Measurements from ENCODE around the gene SPATA22. TPM values are rescaled to one million over a fixed set of nuclear protein-coding genes. Genes with fewer than 3 reads are reported as not detected.

The SPATA22 gene
- total RNA-seq, 1 experiment from 2014 or later: not detected

- CTCF ChIA-PET: no interaction called here
- ATAC-seq: no peak
- Histone ChIP-seq H3K9ac (ENCODE audit: low read length) (no peak overlapping the region), H3F3A (ENCODE audit: low read length, unreplicated experiment) (no peaks in the 10 kb centered on the region), H2AFZ (ENCODE audit: low read length) (no peak overlapping the region), H3K27me3 (ENCODE audit: low read length) (peaks cover 36% of the 10 kb centered on the region), H3K9me3 (ENCODE audit: low read length) (no peaks in the 10 kb centered on the region), H3K4me1 (ENCODE audit: insufficient read depth, low read length) (no peaks in the 10 kb centered on the region), H3K79me2 (ENCODE audit: low read length) (no peaks in the 10 kb centered on the region), H3K4me2 (ENCODE audit: low read length) (no peak overlapping the region), H3K36me3 (ENCODE audit: low read depth, low read length) (no peaks in the 10 kb centered on the region), H3K27ac (ENCODE audit: low read length) (no peak overlapping the region), H3K9me2 (replicated peaks; ENCODE audit: low read length) (no peaks in the 10 kb centered on the region), H3K4me3 (ENCODE audit: low read length) (no peak overlapping the region), H4K20me1 (ENCODE audit: low read length) (no peaks in the 10 kb centered on the region)
- POLR2A ChIA-PET (ENCODE audit: unreplicated experiment): no interaction called here
- intact Hi-C loops (cut with micrococcal nuclease): no loop called here
- no peak for DNase-seq
- no TSS peak for BruUV-seq (replicated peaks)
- TF ChIP-seq CTCF (conservative IDR thresholded peaks at IDR 0.05; ENCODE audit: low read depth, low read length) (no peak), EZH2phosphoT487 (IDR thresholded peaks at IDR 0.05; ENCODE audit: borderline replicate concordance, low read length) (no peak), EZH2 (IDR thresholded peaks at IDR 0.05; ENCODE audit: low read length, unreplicated experiment) (no peak)
Observed at GRCh38 chr17:3479988-3480387, 8.4 kb upstream of the SPATA22 start.

GRCh38 chr17:3475812-3476610 lies 4.4 kb upstream of the SPATA22 start, which contains the start of gene ASPA:
Gene ASPA (plus strand): TSS chr17:3475997. CDS start chr17:3476160, 163 bp downstream.
- ChIA-PET POLR2A (ENCODE audit: unreplicated experiment) (no interaction called here), CTCF (no interaction called here)
- Histone ChIP-seq H3K9me2 (replicated peaks; ENCODE audit: low read length) (no peaks in the 10 kb centered on the region), H3K4me1 (ENCODE audit: insufficient read depth, low read length) (no peaks in the 10 kb centered on the region), H3K9me3 (ENCODE audit: low read length) (no peaks in the 10 kb centered on the region), H3K27me3 (ENCODE audit: low read length) (peaks cover 28% of the 10 kb centered on the region), H3K36me3 (ENCODE audit: low read depth, low read length) (no peaks in the 10 kb centered on the region), H3K4me3 (ENCODE audit: low read length) (no peak within 1 kb of the TSS), H4K20me1 (ENCODE audit: low read length) (no peaks in the 10 kb centered on the region), H3K9ac (ENCODE audit: low read length) (no peak within 1 kb of the TSS), H3F3A (ENCODE audit: low read length, unreplicated experiment) (no peaks in the 10 kb centered on the region), H3K79me2 (ENCODE audit: low read length) (no peaks in the 10 kb centered on the region), H3K27ac (ENCODE audit: low read length) (no peak within 1 kb of the TSS), H3K4me2 (ENCODE audit: low read length) (no peak within 1 kb of the TSS), H2AFZ (ENCODE audit: low read length) (no peak within 1 kb of the TSS)
- ATAC-seq (no peak), DNase-seq (no peak)
- BruUV-seq (replicated peaks): no TSS peak
- no peak for TF ChIP-seq EZH2 (IDR thresholded peaks at IDR 0.05; ENCODE audit: low read length, unreplicated experiment)
- TF ChIP-seq EZH2phosphoT487 (IDR thresholded peaks at IDR 0.05; ENCODE audit: borderline replicate concordance, low read length): no peak
- TF ChIP-seq CTCF (conservative IDR thresholded peaks at IDR 0.05; ENCODE audit: low read depth, low read length): no peak
- intact Hi-C loops (cut with micrococcal nuclease): no loop called here

GRCh38 chr17:3475251-3475685 lies 3.6 kb upstream of the SPATA22 start:
- no peaks in the 10 kb centered on the region for H3K79me2 ChIP-seq (ENCODE audit: low read length)
- H2AFZ ChIP-seq (ENCODE audit: low read length): no peak overlapping the region
- ChIA-PET POLR2A (ENCODE audit: unreplicated experiment) (no interaction called here), CTCF (no interaction called here)
- no peak overlapping the region for H3K4me2 ChIP-seq (ENCODE audit: low read length)
- no peaks in the 10 kb centered on the region for H3F3A ChIP-seq (ENCODE audit: low read length, unreplicated experiment)
- no peaks in the 10 kb centered on the region for H3K9me3 ChIP-seq (ENCODE audit: low read length)
- ATAC-seq (no peak), DNase-seq (no peak)
- no peak overlapping the region for H3K9ac ChIP-seq (ENCODE audit: low read length)
- H3K36me3 ChIP-seq (ENCODE audit: low read depth, low read length): no peaks in the 10 kb centered on the region
- peaks cover 20% of the 10 kb centered on the region for H3K27me3 ChIP-seq (ENCODE audit: low read length)
- BruUV-seq (replicated peaks): no TSS peak
- H3K27ac ChIP-seq (ENCODE audit: low read length): no peak overlapping the region
- no peaks in the 10 kb centered on the region for H3K4me1 ChIP-seq (ENCODE audit: insufficient read depth, low read length)
- no peak overlapping the region for H3K4me3 ChIP-seq (ENCODE audit: low read length)
- intact Hi-C loops (cut with micrococcal nuclease): no loop called here
- TF ChIP-seq EZH2phosphoT487 (IDR thresholded peaks at IDR 0.05; ENCODE audit: borderline replicate concordance, low read length) (no peak), EZH2 (IDR thresholded peaks at IDR 0.05; ENCODE audit: low read length, unreplicated experiment) (no peak), CTCF (conservative IDR thresholded peaks at IDR 0.05; ENCODE audit: low read depth, low read length) (no peak)
- H4K20me1 ChIP-seq (ENCODE audit: low read length): no peaks in the 10 kb centered on the region
- H3K9me2 ChIP-seq (replicated peaks; ENCODE audit: low read length): no peaks in the 10 kb centered on the region
